Endodermal cell (in vitro differentiated cells): Measurements from ENCODE around the gene TPK1. TPM values are rescaled to one million over a fixed set of nuclear protein-coding genes. Genes with fewer than 3 reads are reported as not detected.

ENCODE experiments used
- DNase-seq: peaks from one replicate; pipeline ENCODE4 v3.0.0-alpha.2; 2017
- H3K27ac ChIP-seq: 2 replicates; pipeline ENCODE4 v1.5.1; 2013; ENCODE audit warnings: mild to moderate bottlenecking, low read depth, low read length, moderate library complexity
- H3K27me3 ChIP-seq: 2 replicates; pipeline ENCODE4 v1.6.1; 2013; ENCODE audit warnings: mild to moderate bottlenecking, low read length, moderate library complexity; ENCODE audit not compliant: insufficient read depth, control insufficient read depth, poor library complexity, severe bottlenecking
- H3K36me3 ChIP-seq: 2 replicates; pipeline ENCODE4 v1.7.0; 2013; ENCODE audit warnings: mild to moderate bottlenecking, low read length, moderate library complexity; ENCODE audit not compliant: control insufficient read depth, insufficient read depth
- H3K4me1 ChIP-seq: one replicate; pipeline ENCODE4 v1.7.0; 2013; ENCODE audit warnings: low read length; ENCODE audit not compliant: control insufficient read depth, insufficient read depth
- H3K4me3 ChIP-seq: 2 replicates; pipeline ENCODE4 v1.5.1; 2013; ENCODE audit warnings: mild to moderate bottlenecking, low read length, moderate library complexity
- H3K9ac ChIP-seq: 2 replicates; pipeline ENCODE4 v1.6.1; 2013; ENCODE audit warnings: mild to moderate bottlenecking, low read length, moderate library complexity; ENCODE audit not compliant: poor library complexity, severe bottlenecking; ENCODE audit errors: extremely low read depth
- H3K9me3 ChIP-seq: 2 replicates; pipeline ENCODE4 v1.6.1; 2013; ENCODE audit warnings: mild to moderate bottlenecking, low read length, moderate library complexity; ENCODE audit not compliant: control insufficient read depth
- H3K27ac Mint-ChIP-seq: 2 replicates; pipeline ENCODE4 v1.8.0; 2020; ENCODE audit warnings: mixed read lengths
- H3K27me3 Mint-ChIP-seq: 2 replicates; pipeline ENCODE4 v1.8.0; 2021; ENCODE audit warnings: mild to moderate bottlenecking, mixed read lengths; ENCODE audit not compliant: insufficient read depth
- H3K36me3 Mint-ChIP-seq: 2 replicates; pipeline ENCODE4 v1.8.0; 2020; ENCODE audit warnings: low read depth, mixed read lengths
- H3K4me1 Mint-ChIP-seq: 2 replicates; pipeline ENCODE4 v1.8.0; 2020; ENCODE audit warnings: mixed read lengths
- H3K4me3 Mint-ChIP-seq: 2 replicates; pipeline ENCODE4 v1.8.0; 2020; ENCODE audit warnings: mild to moderate bottlenecking, moderate library complexity, mixed read lengths
- H3K9me3 Mint-ChIP-seq: 2 replicates; pipeline ENCODE4 v1.8.0; 2020; ENCODE audit warnings: mild to moderate bottlenecking, mixed read lengths
- CTCF ChIP-seq: fragments of 200-600 bp; sonication (generic); conservative IDR thresholded peaks from 2 replicates; pipeline ENCODE4 v1.5.0; 2021; ENCODE audit warnings: antibody characterized with exemption, mild to moderate bottlenecking
- WGBS, 2 experiments: methylation state at CpG; one replicate each; pipeline versions ENCODE4 v1.1.5 to v1.1.7; 2013; ENCODE audit warnings: missing lambda C conversion rate in 2 of 2, mixed read lengths in 1 of 2; ENCODE audit not compliant: insufficient coverage in 1 of 2, insufficient read length in 1 of 2; 5-methylcytosine and 5-hydroxymethylcytosine counted together
- total RNA-seq, 2 donors: library from RNA; stranded (reverse); fragmentation: NEBNext Ultra II Directional in 1 of 2; extraction: Animal tissue kit (Norgen Biotek cat#: 25700) in 1 of 2; gene quantifications; 2 replicates in 1 of 2; 3 replicates in 1 of 2; pipeline ENCODE4 v1.2.1, GENCODE V29; 2021

The TPK1 gene
- total RNA-seq, 2 donors from 2014 or later: 9.7 TPM

DNA sequence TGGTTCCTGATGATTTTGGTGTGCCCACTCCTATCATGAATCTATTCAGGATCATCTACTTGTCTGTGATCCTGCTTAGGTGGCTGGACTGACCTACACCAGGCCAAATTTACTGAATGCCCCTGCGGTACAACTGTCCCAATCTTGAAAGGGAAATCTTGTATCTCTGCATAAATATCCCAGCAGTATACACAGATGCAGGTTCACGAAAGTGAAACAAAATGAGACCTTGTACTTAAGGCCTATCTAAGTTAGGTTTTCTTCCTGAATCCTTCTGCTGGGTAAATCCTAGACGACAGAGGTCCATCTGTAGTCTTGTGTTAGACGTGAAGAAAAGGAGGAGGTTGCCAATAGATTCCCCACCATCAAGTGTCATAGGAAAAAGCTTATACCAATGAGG, 346.9 kb downstream of the TPK1 start:
- Mint-ChIP-seq H3K27ac (no peak overlapping the region), H3K4me1 (peaks cover 6% of the 10 kb centered on the region), H3K4me3 (no peak overlapping the region), H3K27me3 (no peaks in the 10 kb centered on the region), H3K9me3 (peaks cover 2% of the 10 kb centered on the region), H3K36me3 (no peaks in the 10 kb centered on the region)
- Histone ChIP-seq H3K9me3 (peaks cover 7% of the 10 kb centered on the region), H3K27ac (no peak overlapping the region), H3K9ac (no peak overlapping the region), H3K4me1 (peaks cover 4% of the 10 kb centered on the region), H3K27me3 (no peaks in the 10 kb centered on the region), H3K36me3 (no peaks in the 10 kb centered on the region), H3K4me3 (no peak overlapping the region)
- TF ChIP-seq CTCF: no peak
- WGBS, 2 experiments: 92 to 95% methylated on average over 3 to 4 of the region's 4 CpGs
- no peak for DNase-seq

DNA sequence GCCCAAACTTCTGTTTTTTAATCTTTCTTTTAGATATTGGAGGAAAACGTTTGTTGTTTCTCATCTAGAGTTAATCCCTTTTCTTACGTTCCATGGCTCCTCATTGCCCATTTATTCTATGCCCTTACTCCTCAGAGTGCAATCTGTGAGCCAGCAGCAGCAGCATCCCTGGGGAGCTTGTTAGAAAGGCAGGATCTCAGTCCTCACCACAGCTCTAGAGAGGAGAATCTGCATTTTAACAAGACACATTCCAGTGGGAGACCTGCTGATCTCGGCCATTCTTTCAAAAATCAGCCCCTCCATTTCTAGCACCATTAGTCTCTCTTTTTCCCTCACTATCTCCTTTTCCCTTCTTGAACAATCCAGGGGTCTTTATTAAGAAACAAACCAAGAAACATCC, 348.0 kb downstream of the TPK1 start:
- Mint-ChIP-seq H3K4me3 (no peak overlapping the region), H3K27ac (peak overlapping the region; percentile 38), H3K4me1 (peaks cover 6% of the 10 kb centered on the region), H3K27me3 (no peaks in the 10 kb centered on the region), H3K36me3 (no peaks in the 10 kb centered on the region), H3K9me3 (peaks cover 2% of the 10 kb centered on the region)
- TF ChIP-seq CTCF: no peak
- WGBS, 2 experiments: 23% methylated on average over 3 of the region's 3 CpGs; no CpG with 5 or more reads in 1 of the 2 experiments
- Histone ChIP-seq H3K4me1 (peaks cover 4% of the 10 kb centered on the region), H3K36me3 (no peaks in the 10 kb centered on the region), H3K27me3 (no peaks in the 10 kb centered on the region), H3K27ac (no peak overlapping the region), H3K9me3 (peaks cover 7% of the 10 kb centered on the region), H3K9ac (no peak overlapping the region), H3K4me3 (no peak overlapping the region)
- DNase-seq: peak; percentile 82

DNA sequence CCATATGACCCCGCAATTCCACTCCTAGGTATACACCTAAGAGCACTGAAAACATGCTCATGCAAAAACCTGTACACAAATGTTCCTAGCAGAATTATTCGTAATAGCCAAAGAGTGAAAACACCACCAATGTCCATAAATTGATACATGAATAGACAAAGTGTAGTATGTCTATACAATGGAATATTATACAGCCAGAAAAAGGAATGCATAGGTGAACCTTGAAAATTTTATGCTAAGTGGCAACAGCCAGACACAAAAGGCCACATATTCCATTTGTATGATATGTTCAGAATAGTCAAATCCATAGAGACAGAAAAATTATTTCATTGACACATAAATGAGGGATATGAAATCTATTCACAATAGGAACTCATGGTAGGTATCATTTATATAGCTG, 351.4 kb downstream of the TPK1 start:
- H3K27ac Mint-ChIP-seq: no peak overlapping the region
- no peak for TF ChIP-seq CTCF
- Histone ChIP-seq H3K4me3 (no peak overlapping the region), H3K27me3 (no peaks in the 10 kb centered on the region), H3K4me1 (peaks cover 4% of the 10 kb centered on the region), H3K9ac (no peak overlapping the region), H3K27ac (no peak overlapping the region), H3K36me3 (no peaks in the 10 kb centered on the region), H3K9me3 (peaks cover 7% of the 10 kb centered on the region)
- DNase-seq: no peak
- H3K4me1 Mint-ChIP-seq: peaks cover 6% of the 10 kb centered on the region
- peaks cover 2% of the 10 kb centered on the region for H3K9me3 Mint-ChIP-seq
- H3K4me3 Mint-ChIP-seq: no peak overlapping the region
- H3K36me3 Mint-ChIP-seq: no peaks in the 10 kb centered on the region
- H3K27me3 Mint-ChIP-seq: no peaks in the 10 kb centered on the region
- 92% methylated on average over 2 of the region's 2 CpGs; no CpG with 5 or more reads in 1 of the 2 experiments for WGBS, 2 experiments
